DMS153 (cell line): ENCODE results near the gene MEX3C.

Source experiments
- DNase-seq: peaks from one replicate; lab custom pipeline; 2025; lab: John Stamatoyannopoulos, UW

MEX3C gene

DNA sequence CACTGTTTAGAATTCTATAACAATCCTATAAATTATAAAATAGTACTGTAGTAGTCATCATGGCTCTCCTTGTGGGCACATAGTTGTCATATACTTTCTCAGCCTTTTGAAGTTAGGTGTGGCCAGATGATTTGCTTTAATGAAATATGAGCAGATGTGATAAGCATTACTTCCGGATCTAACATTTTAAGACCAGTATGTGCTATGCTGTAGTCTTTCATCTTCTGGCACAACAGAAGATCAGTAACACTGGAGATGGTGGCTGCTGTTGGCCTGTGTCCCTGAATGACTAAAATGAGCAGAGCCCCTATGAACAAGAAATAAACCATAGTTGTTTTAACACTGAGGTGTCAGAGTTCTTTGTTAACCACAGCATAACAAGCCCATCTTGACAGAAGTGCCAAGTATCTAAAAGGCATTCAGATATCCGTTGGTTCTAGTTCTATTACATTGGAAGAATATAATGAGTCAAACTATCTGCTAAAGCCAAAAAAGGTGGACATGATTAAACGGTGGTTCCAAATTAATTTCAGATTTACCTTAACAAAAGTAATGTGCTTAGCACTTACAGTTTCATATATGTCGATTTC is 6.3 kb downstream of the MEX3C start:
- DNase-seq = no peak

GRCh38 chr18:51190000-51190399 is 7.5 kb downstream of the MEX3C start:
- no peak for DNase-seq

DNA sequence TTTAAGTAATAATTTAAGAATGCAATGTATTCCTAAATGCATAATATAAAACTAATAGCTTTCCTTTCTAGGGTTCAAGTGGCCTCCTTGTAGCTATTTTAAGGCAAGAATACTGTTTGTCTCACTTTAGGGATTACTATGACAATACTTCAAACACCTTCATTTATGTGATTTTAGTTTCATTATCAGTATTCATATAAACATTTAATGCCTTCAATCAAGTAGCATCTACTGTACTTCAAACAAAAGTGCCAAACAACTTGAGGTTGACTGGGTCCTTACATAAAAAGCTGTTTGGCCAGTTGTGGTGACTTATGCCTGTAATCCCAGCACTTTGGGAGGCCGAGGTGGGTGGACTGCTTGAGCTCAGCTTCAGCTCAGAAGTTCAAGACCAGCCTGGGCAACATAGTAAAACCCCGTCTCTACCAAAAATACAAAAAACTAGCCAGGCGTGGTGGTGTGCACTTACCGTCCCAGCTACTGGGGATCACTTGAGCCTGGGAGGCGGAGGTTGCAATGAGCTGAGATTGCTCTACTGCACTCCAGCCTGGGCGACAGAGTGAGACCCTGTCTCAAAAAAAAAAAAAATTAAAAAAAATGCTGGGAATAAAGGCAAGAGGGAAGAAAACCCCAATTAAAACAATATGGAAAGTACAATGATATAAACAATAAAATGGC is 9.3 kb downstream of the MEX3C start:
- DNase-seq = no peak

DNA sequence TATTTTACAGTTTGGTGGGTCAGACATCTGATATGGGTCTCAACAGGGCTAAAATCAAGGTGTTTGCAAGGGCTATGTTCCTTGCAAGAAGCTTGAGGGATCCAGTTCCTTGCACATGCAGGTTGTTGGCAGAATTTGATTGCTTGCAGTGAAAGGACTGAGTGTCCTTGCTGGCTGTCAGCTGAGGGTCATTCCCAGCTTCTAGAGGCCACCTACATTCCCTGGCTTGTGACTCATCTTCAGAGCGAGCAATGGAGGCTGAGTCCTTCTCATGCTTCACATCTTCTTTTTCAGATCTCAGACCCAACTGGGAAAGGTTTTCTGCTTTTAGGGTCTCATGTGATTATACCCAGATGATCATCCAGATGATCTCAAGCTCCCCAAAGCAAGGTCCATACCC is 12.4 kb downstream of the MEX3C start:
- DNase-seq = no peak

DNA sequence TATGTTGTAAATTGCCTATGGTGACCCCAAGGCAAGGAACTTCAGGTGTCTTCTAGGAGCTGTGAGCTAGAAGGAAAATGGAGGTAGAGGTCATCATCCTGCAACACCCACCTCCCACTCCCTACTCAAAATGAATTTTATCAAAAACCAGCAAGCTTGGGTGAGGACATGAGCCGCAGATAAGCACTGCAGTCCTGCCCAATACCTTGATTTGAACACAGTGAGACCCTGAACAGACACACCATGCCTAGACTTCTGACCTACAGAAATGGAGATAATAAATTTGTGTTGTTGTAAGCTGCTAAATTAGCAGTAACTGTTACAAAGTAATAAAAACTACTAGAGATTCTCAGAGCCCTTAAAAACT is 13.4 kb downstream of the MEX3C start:
- DNase-seq = no peak

DNA sequence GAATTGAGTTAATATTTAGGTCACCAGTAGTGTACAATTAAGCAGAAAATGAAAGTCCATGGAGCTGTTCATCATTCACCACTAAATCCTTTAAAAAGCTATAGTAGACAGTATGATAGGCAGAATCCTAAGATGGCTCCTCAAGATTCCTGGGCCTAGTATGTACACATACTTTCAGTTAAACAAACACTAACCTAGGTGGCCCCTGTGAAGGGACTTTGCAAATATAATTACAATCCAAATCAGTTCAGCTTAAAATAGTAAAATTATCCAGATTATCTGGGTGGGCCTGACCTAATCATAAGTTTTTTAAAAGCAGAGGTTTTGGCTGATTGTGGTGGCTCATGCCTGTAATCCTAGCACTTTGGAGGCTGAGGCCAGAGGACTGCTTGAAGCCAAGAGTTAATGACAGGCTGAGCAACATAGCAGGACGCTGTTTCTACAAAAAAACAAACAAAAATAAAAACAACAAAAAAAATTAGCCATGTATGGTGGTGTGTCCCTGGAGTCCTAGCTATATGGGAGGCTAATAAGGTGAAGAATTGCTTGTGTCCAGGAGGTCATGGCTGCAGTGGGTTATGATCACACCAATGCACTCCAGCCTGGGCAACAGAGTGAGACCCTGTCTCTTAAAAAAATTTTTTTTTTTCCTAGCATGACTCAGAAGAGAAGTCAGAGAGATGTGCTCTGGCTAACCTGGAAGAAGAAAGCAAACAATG is 13.9 kb downstream of the MEX3C start:
- DNase-seq = no peak

- DNase-seq = no peak
Observed at GRCh38 chr18:51182824-51183223, 14.7 kb downstream of the MEX3C start.

GRCh38 chr18:51171625-51172259 is 25.7 kb downstream of the MEX3C start:
- no peak for DNase-seq

DNA sequence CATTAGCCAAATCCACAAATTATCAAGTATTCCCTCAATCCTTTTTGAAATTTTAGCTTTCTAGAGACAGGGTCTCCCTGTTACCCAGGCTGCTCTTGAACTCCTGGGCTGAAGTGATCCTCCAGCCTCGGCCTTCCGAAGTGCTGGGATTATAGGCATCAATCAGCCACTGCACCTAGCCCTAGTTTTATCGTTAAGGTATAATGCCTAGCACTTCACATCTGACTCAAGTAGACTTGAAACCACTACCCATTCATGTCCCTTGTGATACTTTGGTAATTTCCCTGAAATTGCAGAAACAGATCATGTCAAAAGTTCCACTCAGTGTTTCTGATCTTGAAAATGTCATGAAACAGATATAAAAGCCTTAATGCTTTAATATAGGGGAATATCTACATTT is 26.3 kb downstream of the MEX3C start:
- DNase-seq = no peak

- DNase-seq = no peak
Observed at GRCh38 chr18:51170664-51171063, 26.8 kb downstream of the MEX3C start.

- DNase-seq = no peak
Observed at GRCh38 chr18:51169731-51170130, 27.8 kb downstream of the MEX3C start.

GRCh38 chr18:51168960-51169662 is 28.4 kb downstream of the MEX3C start:
- DNase-seq = no peak

DNA sequence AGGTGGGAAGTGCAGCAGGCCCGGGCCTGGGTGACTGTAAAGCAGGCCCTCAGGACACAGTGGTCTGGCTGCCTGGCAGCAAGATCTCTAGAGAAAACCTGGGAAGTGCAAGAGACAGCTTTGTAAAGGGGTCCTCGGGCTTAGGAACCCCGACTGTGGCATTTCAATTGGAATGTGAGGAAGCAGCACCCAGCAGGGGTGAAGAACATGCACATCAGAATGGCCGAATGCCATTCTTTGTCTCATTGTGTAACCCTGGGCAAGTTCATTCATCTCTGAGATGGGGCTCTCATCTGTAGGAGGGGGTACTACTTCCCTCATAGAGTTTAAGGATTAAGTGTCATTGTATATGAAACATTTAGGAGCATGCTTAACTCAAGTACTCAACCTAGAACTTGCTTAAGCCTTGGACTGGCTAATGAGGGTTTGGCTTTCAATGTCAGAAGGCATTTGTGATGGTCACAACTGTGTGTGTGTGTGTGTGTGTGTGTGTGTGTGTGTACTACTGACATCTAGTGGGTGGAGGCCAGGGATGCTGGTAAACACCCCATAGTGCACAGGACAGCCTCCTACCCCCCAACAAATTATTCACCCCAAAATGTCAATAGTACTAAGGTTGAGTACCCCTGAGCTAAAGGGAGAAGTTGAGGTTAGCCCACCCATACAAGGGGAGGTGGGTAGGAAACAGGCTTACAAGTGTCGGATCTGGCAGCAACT is 29.3 kb downstream of the MEX3C start:
- DNase-seq = no peak

DNA sequence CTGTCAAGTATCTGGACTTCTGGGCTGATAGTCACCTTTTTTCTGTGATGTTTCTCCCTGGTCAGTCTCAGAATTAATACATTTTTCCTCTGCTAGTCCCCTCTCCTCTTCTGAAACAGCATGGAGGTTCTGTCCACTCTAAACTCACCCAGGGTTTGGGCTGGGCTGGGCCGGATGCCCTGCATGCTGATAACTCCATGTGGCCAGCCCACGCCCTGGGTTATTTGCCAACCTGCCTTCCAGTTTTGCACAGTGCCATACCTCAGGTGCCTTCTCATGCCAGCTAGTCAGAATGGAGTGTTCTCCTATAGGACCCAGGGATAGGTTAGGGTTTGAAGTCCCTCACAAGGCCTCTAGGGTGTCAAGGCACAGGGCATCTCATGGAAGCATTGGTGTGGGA is 32.2 kb downstream of the MEX3C start:
- no peak for DNase-seq

DNA sequence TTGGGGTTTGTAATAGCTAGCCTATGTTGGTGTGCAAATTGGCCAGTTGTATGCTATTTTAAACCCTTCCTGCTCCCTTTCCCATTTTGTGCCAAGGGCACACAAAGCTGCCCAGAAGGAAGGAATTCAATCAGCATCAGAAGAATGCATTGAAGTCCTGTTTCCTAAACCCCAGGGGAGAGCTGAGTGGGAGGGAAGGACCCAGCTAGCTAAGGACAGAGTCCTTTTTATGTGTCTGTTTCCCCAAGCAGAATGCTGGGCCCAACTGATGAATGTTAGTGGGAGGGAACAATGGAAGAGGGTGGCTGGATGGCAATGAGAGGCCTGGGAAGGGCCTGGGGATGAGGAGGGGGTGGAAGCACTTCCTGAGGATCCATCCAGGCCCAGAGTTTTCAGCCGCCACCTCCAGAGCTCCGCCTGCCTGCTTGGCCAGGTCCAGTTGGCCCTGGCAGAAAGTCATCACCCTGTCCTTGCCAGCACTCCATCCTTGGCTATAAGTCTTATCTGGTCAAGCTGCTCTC is 32.7 kb downstream of the MEX3C start:
- DNase-seq = no peak

- DNase-seq = no peak
Observed at GRCh38 chr18:51164342-51164741, 33.1 kb downstream of the MEX3C start.

DNA sequence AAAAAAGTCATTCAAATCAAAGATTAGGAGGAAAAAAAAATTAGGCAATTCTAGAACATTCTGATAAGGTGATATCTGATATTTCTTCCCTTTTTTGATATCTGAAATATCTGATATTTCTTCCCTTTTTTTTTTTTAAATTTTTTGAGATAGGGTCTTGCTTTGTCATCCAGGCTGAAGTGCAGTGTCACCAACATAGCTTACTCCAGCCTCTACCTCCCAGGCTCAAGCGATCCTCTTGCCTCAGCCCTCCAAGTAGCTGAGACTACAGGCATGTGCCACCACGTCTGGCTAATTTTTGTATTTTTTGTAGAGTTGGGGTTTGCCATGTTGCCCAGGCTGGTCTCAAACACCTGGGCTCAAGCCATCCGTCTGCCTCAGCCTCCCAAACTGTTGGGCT is 33.9 kb downstream of the MEX3C start:
- no peak for DNase-seq

GRCh38 chr18:51162617-51163016 is 34.9 kb downstream of the MEX3C start:
- no peak for DNase-seq

- DNase-seq = no peak
Observed at GRCh38 chr18:51160646-51161045, 36.8 kb downstream of the MEX3C start.

GRCh38 chr18:51157215-51157614 is 40.3 kb downstream of the MEX3C start:
- DNase-seq = no peak

GRCh38 chr18:51154431-51155063 is 42.9 kb downstream of the MEX3C start:
- no peak for DNase-seq
